Osteoblast (primary cell): ENCODE results near the gene LYZL6. TPM values are rescaled to one million over a fixed set of nuclear protein-coding genes. Genes with fewer than 3 reads are reported as not detected.

Experiments
- DNase-seq: peaks from one replicate; pipeline ENCODE4 v3.0.0; 2011; ENCODE audit warnings: low spot score, mixed read lengths; ENCODE audit not compliant: insufficient read length; ENCODE audit errors: missing footprints
- H2AFZ ChIP-seq: 2 replicates; pipeline ENCODE4 v1.6.0; 2011; ENCODE audit warnings: mild to moderate bottlenecking, low read length
- H3K27ac ChIP-seq: 2 replicates; pipeline ENCODE4 v1.5.1; 2011; ENCODE audit warnings: mild to moderate bottlenecking, low read depth, low read length, moderate library complexity
- H3K27me3 ChIP-seq: 2 replicates; pipeline ENCODE4 v1.6.0; 2012; ENCODE audit warnings: mild to moderate bottlenecking, control low read depth, inconsistent platforms, low read length, moderate library complexity; ENCODE audit not compliant: insufficient read depth
- H3K36me3 ChIP-seq: 2 replicates; pipeline ENCODE4 v1.5.1; 2011; ENCODE audit warnings: mild to moderate bottlenecking, low read length, control low read depth, moderate library complexity; ENCODE audit not compliant: insufficient read depth
- H3K4me1 ChIP-seq: 2 replicates; pipeline ENCODE4 v1.5.1; 2011; ENCODE audit warnings: mild to moderate bottlenecking, low read length, control low read depth, moderate library complexity; ENCODE audit not compliant: insufficient read depth
- H3K4me2 ChIP-seq: 2 replicates; pipeline ENCODE4 v1.6.0; 2011; ENCODE audit warnings: mild to moderate bottlenecking, low read length; ENCODE audit not compliant: insufficient read depth
- H3K4me3 ChIP-seq: fragments of 200-600 bp; sonication (generic); 3 replicates; pipeline ENCODE4 v1.5.1; 2012; ENCODE audit warnings: mild to moderate bottlenecking, low read length, inconsistent platforms; ENCODE audit not compliant: insufficient read depth
- H3K79me2 ChIP-seq: 2 replicates; pipeline ENCODE4 v1.6.0; 2012; ENCODE audit warnings: mild to moderate bottlenecking, low read length, control low read depth, inconsistent platforms; ENCODE audit not compliant: insufficient read depth
- H3K9me3 ChIP-seq: 2 replicates; pipeline ENCODE4 v1.5.1; 2011; ENCODE audit warnings: low read depth, low read length, control low read depth
- H4K20me1 ChIP-seq: 2 replicates; pipeline ENCODE4 v1.6.0; 2012; ENCODE audit warnings: mild to moderate bottlenecking, low read length, control low read depth; ENCODE audit not compliant: insufficient read depth
- total RNA-seq: library from RNA; depleted of rRNA; stranded (reverse); fragments of >200 nt; gene quantifications from 2 replicates; pipeline ENCODE4 v1.2.3, GENCODE V29; 2012
- TF ChIP-seq, protein P1 (sequence below): IDR thresholded peaks from 2 replicates; pipeline ENCODE4 v1.5.1; 2011; ENCODE audit warnings: mild to moderate bottlenecking, low read depth, low read length, moderate library complexity; ENCODE audit errors: extremely low read depth

LYZL6 gene
- total RNA-seq, 1 donor: not detected

DNA sequence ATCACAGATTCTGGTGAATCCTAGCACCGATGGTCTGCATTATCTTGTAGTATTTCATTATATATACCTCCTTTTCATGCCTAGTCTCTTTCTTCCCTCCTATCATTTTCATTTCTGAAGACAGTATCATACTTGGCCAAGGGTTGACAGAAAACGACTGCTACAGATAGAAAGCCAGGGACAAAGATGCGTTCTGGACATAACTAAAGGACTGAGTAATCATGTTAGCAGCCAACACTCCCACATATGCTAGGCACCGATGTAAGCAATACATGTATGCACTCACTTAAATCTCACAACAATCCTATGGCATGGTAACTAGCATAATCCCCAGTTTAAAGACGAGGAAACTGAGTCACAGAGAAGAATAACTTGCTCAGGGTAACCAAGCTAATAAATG is 35.8 kb downstream of the LYZL6 start:
- TF ChIP-seq, protein P1, sequence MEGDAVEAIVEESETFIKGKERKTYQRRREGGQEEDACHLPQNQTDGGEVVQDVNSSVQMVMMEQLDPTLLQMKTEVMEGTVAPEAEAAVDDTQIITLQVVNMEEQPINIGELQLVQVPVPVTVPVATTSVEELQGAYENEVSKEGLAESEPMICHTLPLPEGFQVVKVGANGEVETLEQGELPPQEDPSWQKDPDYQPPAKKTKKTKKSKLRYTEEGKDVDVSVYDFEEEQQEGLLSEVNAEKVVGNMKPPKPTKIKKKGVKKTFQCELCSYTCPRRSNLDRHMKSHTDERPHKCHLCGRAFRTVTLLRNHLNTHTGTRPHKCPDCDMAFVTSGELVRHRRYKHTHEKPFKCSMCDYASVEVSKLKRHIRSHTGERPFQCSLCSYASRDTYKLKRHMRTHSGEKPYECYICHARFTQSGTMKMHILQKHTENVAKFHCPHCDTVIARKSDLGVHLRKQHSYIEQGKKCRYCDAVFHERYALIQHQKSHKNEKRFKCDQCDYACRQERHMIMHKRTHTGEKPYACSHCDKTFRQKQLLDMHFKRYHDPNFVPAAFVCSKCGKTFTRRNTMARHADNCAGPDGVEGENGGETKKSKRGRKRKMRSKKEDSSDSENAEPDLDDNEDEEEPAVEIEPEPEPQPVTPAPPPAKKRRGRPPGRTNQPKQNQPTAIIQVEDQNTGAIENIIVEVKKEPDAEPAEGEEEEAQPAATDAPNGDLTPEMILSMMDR: no peak
- Histone ChIP-seq H3K79me2 (no peaks in the 10 kb centered on the region), H3K9me3 (no peaks in the 10 kb centered on the region), H3K4me1 (peaks cover 3% of the 10 kb centered on the region), H4K20me1 (no peaks in the 10 kb centered on the region), H2AFZ (no peak overlapping the region), H3K4me3 (no peak overlapping the region), H3K27me3 (peaks cover 14% of the 10 kb centered on the region), H3K36me3 (no peaks in the 10 kb centered on the region), H3K4me2 (no peak overlapping the region), H3K27ac (no peak overlapping the region)
- DNase-seq: no peak

DNA sequence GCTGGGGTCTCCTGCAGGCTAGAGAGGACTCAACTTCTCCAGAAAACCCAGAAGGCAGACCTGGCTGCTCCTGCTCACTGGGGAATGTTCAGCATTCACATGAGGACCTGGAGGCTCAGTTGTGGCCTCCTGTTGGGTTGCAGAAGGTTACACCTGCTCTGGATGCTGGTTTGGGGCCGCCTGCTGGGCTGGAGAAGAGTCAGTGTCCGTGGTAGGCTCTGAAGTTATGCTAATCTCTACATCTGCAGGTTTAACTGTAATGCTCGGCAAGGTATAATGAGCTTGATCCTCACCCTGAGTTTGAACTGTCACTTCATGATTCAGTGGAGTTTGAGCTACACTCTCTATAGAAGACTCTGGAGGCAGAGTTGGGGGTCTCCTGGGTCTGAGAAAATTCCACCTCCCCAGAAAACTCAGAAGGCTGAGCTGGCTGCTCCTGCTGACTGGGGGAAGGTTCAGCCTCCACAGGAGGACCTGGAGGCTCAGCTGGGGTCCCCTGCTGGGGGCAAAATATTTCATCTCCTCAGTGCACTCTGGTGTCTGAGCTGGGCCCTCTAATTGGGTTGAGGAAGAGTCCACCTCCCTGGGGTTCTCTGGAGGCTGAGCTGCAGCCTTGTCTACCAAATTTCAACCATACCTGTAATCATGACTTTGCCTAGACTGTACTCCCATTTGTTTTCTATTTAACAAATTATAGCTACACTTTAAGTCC is 36.4 kb downstream of the LYZL6 start:
- Histone ChIP-seq H3K79me2 (no peaks in the 10 kb centered on the region), H3K9me3 (no peaks in the 10 kb centered on the region), H3K27ac (no peak overlapping the region), H3K4me2 (no peak overlapping the region), H3K4me3 (no peak overlapping the region), H3K4me1 (peaks cover 3% of the 10 kb centered on the region), H3K27me3 (peaks cover 14% of the 10 kb centered on the region), H4K20me1 (no peaks in the 10 kb centered on the region), H3K36me3 (no peaks in the 10 kb centered on the region), H2AFZ (no peak overlapping the region)
- no peak for DNase-seq
- TF ChIP-seq, protein P1: no peak

DNA sequence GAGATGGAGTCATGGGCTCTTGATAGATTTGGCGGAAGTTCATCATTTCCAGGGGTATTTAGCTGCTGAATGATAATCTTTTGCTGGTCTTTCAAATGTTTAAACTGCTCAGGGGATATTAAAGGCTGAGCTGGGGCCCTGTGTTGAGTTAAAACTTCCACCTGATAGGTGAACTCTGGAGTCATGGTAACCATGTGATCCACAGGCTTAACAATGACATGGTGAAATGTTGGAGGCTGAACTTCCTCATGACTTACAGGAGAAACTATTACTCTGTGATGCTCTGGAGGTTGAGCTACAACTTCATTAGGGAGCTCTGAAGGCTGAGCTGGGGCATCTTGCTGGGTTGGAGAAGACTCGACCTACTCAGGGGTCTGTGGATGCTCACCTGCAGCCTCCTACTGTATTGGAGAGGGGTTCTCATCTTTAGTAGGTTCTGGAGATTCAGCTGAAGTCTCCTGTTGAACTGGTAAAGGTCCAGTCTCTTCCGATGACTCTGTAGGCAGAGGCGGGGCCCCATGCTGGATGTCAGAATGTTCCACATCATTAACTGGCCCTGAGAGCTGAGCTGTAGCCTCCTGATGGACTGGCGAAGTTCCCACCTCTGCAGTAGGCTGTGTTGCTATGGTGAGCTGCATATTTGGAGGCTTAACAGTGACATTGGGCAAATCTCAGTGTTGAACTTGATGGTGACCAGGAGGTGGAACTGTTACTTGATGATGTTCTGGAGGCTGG is 37.2 kb downstream of the LYZL6 start:
- H3K79me2 ChIP-seq: no peaks in the 10 kb centered on the region
- H2AFZ ChIP-seq: peak overlapping the region; percentile 22
- H4K20me1 ChIP-seq: no peaks in the 10 kb centered on the region
- no peak overlapping the region for H3K4me3 ChIP-seq
- H3K4me1 ChIP-seq: peaks cover 3% of the 10 kb centered on the region
- H3K27ac ChIP-seq: no peak overlapping the region
- H3K4me2 ChIP-seq: no peak overlapping the region
- H3K27me3 ChIP-seq: peaks cover 14% of the 10 kb centered on the region
- peak; percentile 77 for DNase-seq
- H3K36me3 ChIP-seq: no peaks in the 10 kb centered on the region
- TF ChIP-seq, protein P1: no peak
- H3K9me3 ChIP-seq: no peaks in the 10 kb centered on the region

DNA sequence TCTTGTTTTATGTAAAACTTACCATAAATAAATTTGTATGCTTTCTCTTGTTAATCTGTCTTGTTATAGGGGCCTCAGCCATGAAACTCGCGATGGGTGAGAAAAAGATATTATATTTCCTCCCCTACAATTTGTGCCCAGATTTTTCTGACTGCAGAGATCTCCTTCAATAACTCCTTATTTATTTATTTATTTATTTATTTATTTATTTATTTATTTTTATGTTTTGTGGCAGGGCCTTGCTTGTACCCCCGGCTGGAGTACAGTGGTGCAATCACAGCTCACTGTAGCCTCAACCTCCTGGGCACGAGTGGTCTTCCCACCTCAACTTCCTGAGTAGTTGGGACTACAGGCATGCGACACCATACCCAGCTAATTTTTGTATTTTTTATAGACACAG is 40.1 kb downstream of the LYZL6 start:
- no peaks in the 10 kb centered on the region for H4K20me1 ChIP-seq
- peaks cover 14% of the 10 kb centered on the region for H3K4me1 ChIP-seq
- no peaks in the 10 kb centered on the region for H3K79me2 ChIP-seq
- peaks cover 3% of the 10 kb centered on the region for H3K27me3 ChIP-seq
- no peak overlapping the region for H3K27ac ChIP-seq
- TF ChIP-seq, protein P1: no peak
- no peak overlapping the region for H3K4me2 ChIP-seq
- no peaks in the 10 kb centered on the region for H3K36me3 ChIP-seq
- H3K9me3 ChIP-seq: no peaks in the 10 kb centered on the region
- no peak for DNase-seq
- H3K4me3 ChIP-seq: no peak overlapping the region
- no peak overlapping the region for H2AFZ ChIP-seq
